ENCODE measurements around the gene SLC13A4.

DNA sequence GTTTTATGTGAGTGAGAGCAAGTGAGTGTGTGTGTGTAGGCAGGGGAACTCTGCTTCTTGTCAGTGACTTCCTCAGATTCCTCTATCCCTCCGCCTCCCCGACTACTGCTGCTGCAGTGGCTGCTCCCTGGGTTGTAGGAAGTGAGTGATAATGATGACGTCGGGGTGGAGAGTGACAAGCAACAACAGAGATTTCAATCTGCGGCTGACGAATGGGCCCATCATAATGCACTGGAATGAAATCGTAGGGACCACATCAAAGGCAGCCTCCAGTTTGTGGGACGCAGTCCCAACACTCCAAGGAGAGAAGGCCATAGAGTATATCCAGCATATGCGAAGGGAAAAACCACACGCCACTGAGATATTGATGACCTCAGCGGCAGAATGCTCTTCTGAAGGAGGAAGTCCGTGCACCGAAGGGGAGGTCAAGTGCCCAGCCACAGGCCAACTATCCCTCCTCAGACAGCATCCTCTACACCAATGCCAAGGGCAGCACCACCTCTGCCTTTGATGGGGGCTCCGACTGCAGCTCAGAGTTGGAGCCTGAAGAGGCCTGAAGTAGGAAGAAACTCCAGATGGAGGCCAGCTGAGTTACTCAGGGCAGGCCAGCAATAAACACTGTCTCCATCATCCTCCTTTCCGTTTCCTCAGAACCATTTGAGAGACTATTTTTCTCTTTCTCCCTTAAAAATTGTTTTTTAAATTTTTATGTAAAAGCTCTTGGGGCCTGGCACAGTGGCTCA lies 77.0 kb downstream of the SLC13A4 start:
- TF ChIP-seq POLR2AphosphoS5 (IDR thresholded peaks at IDR 0.05; ENCODE audit: insufficient read depth in 1 of 2, low read depth in 1 of 2) (no peak), POLR2A (IDR thresholded peaks at IDR 0.05) (no peak)
- TF ChIP-seq, protein P1, sequence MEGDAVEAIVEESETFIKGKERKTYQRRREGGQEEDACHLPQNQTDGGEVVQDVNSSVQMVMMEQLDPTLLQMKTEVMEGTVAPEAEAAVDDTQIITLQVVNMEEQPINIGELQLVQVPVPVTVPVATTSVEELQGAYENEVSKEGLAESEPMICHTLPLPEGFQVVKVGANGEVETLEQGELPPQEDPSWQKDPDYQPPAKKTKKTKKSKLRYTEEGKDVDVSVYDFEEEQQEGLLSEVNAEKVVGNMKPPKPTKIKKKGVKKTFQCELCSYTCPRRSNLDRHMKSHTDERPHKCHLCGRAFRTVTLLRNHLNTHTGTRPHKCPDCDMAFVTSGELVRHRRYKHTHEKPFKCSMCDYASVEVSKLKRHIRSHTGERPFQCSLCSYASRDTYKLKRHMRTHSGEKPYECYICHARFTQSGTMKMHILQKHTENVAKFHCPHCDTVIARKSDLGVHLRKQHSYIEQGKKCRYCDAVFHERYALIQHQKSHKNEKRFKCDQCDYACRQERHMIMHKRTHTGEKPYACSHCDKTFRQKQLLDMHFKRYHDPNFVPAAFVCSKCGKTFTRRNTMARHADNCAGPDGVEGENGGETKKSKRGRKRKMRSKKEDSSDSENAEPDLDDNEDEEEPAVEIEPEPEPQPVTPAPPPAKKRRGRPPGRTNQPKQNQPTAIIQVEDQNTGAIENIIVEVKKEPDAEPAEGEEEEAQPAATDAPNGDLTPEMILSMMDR (IDR thresholded peaks at IDR 0.05) = no peak
